Endometrial microvascular endothelial cells (primary cell): ENCODE measurements around the gene PAPPA. TPM values are rescaled to one million over a fixed set of nuclear protein-coding genes. Genes with fewer than 3 reads are reported as not detected.

Experiments
- in situ Hi-C: cut with HindIII; loops from 2 replicates; pipeline ENCODE4 v1.10.0; 2017; ENCODE audit warnings: low sequenced_read_pairs, low pct_unique_long_range_greater_than_20kb; ENCODE audit errors: inconsistent ontology term
- total RNA-seq: library from RNA; depleted of rRNA; stranded (reverse); fragments of >200 nt; gene quantifications from one replicate; pipeline ENCODE4 v1.2.3, GENCODE V29; 2015; ENCODE audit errors: inconsistent ontology term

PAPPA gene
- total RNA-seq, 1 donor from 2014 or later = 0.65 TPM

DNA sequence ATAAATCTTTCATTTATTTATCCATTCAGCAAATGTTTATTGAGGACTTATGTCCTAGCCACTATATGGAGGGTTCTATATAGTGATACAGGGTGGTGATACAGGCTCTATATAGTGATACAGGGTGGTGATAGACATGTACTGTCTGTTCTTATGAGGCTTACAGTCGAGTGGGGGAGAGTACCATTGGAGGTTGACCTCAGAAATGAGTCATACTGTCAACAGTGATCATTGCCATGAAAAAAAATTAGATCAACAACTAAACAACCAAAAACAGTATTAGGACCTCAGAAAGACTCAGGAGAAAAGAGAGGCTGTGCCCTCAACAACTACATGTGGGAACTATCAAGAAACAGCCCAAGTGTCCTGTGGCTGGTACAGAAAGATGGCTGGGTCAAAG is 22.0 kb downstream of the PAPPA start:
- in situ Hi-C loops = no loop called here

DNA sequence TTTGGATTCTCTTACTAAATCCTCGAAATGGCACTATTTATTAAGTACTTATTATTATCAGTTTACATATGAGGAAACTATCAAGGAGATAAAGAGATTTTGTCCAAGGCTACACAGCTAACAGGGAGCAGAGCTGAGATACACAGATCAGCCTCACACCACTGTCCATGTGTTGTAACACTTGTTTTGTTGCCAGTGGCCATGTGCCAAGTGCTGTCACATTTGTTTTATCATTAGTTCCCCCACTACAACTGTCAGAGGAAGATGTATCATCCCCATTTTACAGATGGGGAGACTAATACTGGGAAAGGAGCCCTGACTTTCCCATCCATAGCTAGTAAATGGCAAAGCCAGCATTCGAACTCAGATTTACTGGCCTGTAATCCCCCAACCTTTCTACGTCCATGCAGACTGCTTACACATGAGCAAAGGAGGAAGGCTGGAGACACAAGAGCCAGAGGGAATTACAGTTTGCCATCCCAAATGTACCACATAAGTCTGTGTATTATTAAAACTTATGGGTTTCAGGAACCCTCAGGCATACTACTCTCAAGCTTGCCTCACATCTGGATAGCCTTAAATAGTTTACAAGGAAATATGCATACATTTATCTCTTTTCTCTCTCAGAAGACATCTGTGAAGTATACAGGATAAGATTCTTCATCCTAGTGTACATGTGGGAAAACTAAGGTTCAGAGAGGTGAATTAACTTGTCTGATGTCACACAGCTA is 25.1 kb downstream of the PAPPA start:
- in situ Hi-C loops = no loop called here

DNA sequence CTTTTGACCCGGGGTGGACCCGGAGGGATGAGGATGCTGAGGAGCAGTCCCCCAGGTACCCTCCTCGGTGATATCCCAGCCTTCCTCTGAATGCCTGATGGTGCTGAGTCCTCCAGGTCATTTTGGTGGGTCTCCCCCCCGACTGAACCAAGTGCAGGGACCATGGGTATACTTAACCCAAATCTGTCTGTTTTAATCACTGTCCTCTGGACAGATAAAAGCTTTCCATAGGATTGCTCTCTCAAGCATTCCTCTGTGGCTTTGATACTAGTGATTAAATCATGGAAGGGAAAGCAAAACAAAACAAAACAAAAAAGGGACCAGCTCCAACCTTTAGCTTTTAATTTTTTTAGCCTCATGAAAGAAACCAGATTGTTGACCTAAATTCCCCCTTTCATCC is 26.0 kb downstream of the PAPPA start:
- in situ Hi-C loops = no loop called here

DNA sequence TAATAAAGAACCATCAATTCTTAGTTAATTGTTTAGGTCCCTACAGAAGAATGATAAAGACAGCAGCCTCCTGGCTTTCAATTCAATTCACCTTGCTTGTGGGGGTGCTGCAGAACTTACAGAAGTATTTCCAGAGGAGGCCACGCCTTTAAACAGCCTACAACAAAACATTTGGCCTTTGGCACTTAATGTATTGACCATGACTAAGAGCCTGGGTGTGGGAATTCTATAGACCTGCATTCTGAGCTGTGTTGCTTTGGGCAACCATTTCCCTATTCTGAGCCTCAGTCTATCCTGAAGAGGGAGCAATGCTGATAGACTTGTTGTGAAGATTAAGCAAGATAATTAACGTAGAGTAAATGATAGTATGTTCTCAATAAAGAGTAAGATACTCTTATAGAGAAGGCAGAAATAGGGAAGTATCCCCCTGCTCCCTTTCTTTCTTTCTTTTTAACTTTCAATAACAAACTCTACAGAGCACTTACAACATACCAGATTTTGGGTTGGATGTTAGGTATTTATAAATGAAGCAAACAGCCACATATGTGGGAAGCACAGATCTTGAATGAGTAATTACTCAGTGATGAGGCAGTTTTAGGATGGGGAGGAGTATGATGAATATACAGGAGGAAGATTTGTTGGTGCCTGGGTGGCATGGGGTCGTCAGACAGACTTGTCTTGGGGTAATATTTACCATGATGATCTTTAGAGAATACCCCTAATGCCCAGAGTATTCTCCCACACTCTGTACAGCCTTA is 28.4 kb downstream of the PAPPA start:
- in situ Hi-C loops = no loop called here

DNA sequence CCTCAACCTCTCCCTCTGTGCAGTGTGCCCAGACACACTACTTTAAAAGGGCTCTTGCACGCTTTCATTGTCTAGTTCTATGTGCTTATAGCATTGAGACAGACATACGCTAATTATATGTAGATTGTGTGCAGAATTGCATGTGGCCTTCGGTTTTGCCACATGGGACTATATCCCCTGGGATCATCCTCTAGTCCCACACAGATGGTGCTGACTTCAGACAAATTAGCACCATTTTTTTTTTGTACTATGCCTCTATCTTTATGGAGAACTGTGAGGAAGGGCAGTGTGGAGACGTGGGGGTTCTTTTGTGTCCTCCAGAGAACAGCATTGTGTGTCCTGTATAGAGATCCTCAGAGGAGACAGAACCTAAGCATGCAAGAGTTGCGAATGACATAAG is 29.3 kb downstream of the PAPPA start:
- in situ Hi-C loops = no loop called here

DNA sequence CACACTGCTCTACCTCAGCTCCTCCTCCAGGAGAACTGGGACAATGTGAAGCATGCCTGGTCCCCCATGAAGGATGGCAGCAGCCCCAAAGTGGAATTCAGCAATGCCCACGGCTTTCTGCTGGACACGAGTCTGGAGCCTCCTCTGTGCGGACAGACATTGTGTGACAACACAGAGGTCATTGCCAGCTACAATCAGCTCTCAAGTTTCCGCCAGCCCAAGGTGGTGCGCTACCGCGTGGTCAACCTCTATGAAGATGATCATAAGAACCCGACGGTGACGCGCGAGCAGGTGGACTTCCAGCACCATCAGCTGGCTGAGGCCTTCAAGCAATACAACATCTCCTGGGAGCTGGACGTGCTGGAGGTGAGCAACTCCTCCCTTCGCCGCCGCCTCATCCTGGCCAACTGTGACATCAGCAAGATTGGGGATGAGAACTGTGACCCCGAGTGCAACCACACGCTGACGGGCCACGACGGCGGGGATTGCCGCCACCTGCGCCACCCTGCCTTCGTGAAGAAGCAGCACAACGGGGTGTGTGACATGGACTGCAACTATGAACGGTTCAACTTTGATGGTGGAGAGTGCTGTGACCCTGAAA is 34.1 kb downstream of the PAPPA start:
- in situ Hi-C loops = no loop called here

DNA sequence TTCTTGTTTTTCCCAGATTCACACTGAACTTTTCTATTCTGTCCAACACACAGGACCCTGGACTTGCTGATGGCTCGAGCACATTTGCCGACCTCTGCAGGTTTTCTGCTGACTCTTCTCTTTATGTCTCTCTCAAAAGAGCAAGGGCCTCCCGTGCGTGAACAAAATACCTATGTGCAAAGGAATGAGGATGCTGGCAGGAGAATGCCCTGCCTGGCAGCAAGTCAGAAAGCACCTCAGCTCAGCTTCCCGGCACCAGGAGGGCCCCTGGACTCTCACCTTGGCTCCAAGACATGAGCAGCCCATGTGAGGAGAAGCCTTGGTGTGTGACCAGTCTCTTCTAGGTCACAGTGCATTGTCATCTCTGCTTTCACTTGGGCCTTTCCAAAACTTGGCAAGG is 36.1 kb downstream of the PAPPA start:
- in situ Hi-C loops = no loop called here

DNA sequence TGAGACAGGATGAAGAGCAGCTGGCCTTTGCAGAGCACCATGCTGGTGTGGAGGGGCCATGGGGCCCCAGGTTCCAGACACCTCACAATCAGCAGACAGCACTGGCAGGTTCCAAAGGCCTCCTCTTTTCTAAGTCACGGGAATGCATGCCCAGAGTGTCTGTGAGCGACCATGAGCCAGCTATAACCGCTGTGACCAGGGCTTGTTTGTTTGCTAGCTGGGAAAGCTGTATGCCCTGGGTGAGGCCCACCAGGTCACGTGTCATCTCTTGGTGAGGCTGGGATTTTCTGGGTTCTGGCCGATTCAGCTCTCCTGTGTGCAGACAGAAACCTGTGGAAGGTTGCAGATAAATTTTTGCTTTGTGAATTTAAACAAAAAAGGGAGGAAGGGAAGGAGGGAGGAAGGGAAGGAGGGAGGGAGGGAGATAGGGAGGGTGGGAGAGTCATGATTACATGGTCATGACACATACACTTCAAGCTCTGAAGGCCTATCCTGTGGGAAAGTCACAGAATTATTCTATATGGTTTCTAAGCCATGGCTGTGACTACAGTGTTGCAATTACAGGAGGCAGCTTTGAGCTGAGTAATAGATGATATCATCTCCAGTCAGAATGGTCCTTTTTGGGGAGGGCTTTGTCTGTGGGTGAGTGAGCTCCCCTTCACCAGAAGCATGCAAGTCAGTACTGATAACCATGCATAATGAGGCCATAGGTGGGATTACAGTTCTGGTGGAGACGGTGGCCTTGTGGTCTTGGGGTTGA is 37.2 kb downstream of the PAPPA start:
- in situ Hi-C loops = no loop called here

DNA sequence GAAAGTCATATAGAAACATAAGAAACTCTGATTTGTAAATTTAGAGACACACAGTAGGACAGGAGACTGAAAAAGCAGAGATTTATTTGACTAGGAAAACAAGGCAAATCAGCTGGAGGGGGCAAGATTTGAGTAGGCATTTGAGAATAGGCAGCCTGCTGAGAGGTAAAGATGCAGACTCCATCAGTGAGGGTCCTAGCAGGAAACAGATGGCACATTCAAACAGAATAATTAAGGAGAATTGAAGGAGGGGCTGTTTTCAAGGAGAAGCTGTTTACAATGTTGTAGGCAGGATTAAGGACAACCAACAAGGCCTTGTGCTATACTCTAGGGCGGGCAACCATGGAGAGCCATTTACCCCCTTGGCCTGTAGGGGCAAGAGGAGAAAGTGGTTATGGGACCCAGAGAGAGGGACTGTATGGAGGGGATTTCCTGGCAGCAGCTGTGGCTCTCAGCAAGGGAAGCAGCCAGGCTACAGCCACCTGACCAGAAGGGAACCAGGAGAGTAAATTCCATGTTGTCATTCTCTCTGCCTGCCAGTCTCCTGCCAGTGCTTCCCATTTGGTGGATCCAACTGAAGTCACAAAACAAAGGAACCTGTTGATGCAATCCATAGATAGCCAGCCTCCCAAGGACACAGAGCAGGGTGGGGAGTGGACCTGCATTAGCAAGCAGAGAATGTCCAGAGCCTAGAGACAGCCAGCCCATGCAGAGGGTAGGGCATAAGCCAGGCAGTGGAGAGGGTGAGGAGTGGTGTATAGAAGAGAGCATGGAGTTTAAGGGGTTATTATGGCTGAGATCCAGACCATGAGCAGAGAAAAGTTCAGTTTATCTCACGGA is 38.2 kb downstream of the PAPPA start:
- in situ Hi-C loops = no loop called here

DNA sequence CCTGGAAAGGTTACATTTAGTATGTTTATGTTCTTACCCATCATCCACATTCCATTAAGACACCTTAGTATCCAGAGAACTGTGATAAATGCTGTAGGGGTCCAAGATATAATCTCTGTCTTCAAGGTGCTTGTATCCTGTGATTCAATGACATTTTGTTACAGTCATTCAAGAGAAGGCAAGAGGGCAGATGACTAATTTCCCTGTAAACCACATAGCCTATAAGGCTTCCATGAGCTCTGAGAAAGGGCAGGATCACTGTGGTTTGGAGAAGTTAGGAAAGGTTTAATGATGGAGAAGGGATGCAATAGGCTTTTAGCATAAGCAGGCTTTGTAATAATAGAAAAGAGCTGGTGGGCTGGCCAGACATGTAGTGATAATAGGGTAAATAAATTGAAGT is 40.0 kb downstream of the PAPPA start:
- in situ Hi-C loops = no loop called here

DNA sequence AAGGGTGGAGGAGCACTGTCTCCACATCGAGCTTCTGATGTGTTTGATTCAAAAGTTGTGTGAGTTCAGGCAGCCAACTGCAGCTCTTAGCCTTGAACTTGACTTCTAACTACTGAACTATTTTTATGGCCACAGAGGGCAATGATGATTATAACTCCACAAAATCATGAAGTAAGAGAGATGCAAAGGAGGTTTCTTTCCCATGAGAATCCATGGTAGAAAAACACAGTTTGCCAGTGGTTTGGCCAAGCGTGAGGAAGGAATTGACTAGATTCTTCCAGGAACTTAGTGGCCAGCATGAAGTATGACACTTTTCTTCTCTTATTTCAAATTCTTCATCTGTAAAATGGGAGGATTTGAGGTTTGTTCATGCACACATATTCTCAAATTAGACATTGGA is 43.2 kb downstream of the PAPPA start:
- in situ Hi-C loops = no loop called here

DNA sequence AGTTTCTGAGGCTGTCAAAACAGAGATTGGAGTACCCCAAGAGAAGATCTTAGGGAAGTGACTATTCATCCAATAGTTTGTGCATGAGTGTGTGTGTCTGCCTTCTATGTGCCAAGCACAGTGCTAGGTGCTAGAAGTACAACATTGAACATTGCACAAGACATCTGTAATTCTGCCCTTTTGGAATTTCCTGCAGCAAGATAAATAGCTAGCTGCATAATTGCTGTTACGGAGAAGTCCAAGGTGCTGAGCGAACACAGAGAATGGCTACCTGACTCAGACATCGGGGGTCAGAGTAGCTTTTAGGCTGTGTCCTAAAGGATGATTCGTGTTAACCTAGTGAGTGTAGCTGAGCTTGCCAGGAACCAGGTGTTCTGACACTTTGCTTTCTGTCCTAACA is 44.8 kb downstream of the PAPPA start:
- in situ Hi-C loops = no loop called here

DNA sequence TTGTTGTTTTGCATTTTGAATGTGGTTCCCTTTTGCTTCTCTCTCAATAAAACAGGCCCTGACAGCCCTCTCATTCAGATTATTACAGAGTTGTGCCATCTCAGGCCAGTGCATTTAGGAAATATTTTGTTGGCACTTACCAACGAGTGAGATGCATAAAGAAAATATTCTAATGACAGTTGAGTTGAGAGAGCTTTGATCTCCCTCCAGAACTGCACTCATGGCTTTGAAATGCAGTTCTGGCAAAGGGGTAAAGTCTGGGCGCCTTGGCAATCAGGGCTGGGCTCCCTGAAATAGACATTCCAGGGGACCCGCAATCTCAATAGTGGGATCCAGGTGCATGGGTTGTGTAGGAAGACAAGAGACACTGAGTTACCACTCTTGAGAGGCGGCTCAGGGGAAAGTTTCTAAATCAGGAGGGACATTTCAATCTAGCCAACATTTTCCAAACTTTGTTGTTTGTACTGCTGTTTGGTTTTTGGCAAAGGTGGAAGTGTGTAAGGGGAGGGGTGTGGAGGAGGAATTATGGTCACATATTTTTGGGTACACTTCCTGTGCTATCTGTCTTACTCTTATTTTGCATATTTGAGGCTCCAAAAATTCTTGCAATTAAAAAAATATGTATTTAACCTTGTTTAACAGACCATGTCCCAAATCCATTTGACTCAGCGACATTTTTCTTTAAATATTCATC is 48.8 kb downstream of the PAPPA start:
- in situ Hi-C loops = no loop called here

DNA sequence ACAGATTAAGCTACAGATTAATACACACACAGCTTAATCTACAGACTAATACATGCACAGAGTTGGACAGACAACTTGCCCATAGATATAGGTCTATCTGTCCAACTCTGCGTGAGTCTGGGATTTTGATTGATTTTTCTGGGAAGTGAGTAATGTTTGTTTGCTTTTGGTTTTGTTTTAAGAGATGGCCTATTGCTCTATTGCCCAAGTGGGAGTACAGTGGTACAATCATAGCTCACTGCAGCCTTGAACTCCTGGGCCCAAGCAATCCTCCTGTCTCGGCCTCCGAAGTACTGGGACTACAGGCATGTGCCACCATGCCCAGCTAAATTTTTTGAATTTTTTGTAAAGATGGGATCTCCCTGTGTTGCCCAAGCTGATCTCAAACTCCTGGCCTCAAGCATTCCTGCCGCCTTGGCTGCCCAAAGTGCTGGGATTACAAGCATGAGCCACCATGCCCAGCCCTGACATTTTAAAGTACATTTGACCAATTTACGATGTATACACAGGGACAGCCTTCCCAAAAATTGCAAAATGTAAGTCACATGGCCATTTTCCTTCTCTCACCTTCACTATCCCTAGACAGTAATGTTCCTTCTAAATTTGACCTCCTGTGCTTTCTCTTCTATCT is 50.8 kb downstream of the PAPPA start:
- in situ Hi-C loops = no loop called here

DNA sequence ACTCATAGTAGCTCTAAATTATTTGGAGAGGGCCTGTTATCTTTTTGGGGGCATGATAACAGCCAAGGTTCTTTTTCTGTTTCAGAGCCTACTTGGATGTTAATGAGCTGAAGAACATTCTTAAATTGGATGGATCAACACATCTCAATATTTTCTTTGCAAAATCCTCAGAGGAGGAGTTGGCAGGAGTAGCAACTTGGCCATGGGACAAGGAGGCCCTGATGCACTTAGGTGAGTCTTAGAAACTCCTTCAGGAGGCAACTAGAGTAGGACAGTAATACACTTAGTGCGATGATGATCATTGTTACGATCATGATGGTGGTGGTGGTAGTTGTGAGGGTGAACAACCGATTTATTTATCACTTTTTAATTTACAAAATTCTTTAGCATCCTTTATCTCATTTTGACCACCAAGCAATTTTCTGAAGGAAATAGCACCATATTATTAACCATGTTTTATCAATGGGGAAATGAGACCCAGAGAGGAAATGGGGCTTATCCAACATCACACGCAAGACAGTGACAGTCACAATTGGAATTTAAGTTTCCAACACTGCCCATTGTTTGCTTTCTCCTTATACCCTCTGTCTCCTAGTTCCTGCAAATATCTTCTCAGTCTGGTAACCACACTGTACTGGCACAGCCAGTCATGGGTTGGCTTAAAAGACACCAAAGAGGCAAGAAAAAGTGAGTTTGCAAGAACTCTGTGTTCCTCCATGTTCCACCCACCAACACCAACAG is 54.0 kb downstream of the PAPPA start:
- in situ Hi-C loops = no loop called here

DNA sequence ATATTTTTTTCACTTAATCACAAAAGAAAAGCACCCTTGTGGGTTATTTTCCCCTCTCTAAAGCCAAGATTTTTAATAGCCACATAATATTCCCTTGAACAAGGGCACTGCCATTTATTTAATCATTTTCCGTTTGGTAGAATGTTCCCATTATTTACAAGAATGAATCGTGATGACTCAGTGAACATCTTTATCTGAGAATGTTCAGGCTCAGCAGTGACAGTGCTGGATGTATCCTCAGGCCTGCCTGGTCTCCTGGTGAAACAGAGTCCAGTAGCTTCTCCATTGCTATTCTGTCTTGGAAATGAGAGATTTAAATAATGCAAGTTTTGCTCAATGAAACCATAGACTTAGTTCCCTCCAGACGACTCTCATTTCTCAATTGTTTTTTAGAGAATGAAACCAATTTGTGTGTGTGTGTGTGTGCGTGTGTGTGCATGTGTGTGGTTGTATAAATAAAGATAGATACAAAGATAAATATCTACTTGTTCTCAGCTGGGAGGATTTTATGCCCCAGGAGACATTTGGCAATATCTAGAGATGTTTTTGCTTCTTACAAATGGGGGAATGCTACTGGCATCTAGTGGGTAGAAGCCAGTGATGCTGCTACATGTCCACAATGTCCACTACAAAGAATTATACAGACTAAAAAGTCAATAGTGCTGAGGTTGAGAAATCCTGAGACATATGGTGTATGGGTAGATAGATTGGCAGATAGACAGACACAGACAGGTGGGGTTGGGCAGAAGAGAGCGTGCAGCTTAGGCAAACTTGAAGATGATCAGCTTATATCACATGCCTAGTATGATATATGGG is 55.0 kb downstream of the PAPPA start:
- in situ Hi-C loops = no loop called here
